Measurements from ENCODE around the gene ATF6B.

ATF6B gene

GRCh38 chr6:32082935-32083334 is 45.1 kb downstream of the ATF6B start:
- Histone ChIP-seq H3K27me3 (ENCODE audit: control insufficient read depth in 1 of 2, insufficient read depth in 2 of 2, low read length in 2 of 2) (peaks cover 0 to 22% of the 10 kb centered on the region in 2 donors), H3K4me1 (ENCODE audit: insufficient read depth, low read length) (peaks cover 24% of the 10 kb centered on the region), H3K4me3 (ENCODE audit: low read depth in 1 of 2, low read length in 2 of 2) (no peak overlapping the region), H3K9me3 (ENCODE audit: low read length) (no peaks in the 10 kb centered on the region), H3K36me3 (ENCODE audit: insufficient read depth, low read length) (peaks cover 22% of the 10 kb centered on the region), H3K27ac (ENCODE audit: low read depth, low read length) (no peak overlapping the region), H3K9ac (ENCODE audit: low read length) (no peak overlapping the region)

GRCh38 chr6:32082478-32082877 is 45.6 kb downstream of the ATF6B start:
- H3K4me1 ChIP-seq (ENCODE audit: insufficient read depth, low read length): peaks cover 25% of the 10 kb centered on the region
- no peaks in the 10 kb centered on the region for H3K9me3 ChIP-seq (ENCODE audit: low read length)
- H3K27me3 ChIP-seq (ENCODE audit: control insufficient read depth in 1 of 2, insufficient read depth in 2 of 2, low read length in 2 of 2): peaks cover 0 to 22% of the 10 kb centered on the region in 2 donors
- H3K4me3 ChIP-seq (ENCODE audit: low read depth in 1 of 2, low read length in 2 of 2): no peak overlapping the region
- no peak overlapping the region for H3K9ac ChIP-seq (ENCODE audit: low read length)
- H3K27ac ChIP-seq (ENCODE audit: low read depth, low read length): no peak overlapping the region
- peaks cover 22% of the 10 kb centered on the region for H3K36me3 ChIP-seq (ENCODE audit: insufficient read depth, low read length)

- no peak overlapping the region for H3K4me3 ChIP-seq (ENCODE audit: low read depth in 1 of 2, low read length in 2 of 2)
- H3K27ac ChIP-seq (ENCODE audit: low read depth, low read length): peak overlapping the region; percentile 9
- H3K9ac ChIP-seq (ENCODE audit: low read length): no peak overlapping the region
- no peaks in the 10 kb centered on the region for H3K9me3 ChIP-seq (ENCODE audit: low read length)
- H3K27me3 ChIP-seq (ENCODE audit: control insufficient read depth in 1 of 2, insufficient read depth in 2 of 2, low read length in 2 of 2): peaks cover 0 to 14% of the 10 kb centered on the region in 2 donors
- peaks cover 22% of the 10 kb centered on the region for H3K36me3 ChIP-seq (ENCODE audit: insufficient read depth, low read length)
- H3K4me1 ChIP-seq (ENCODE audit: insufficient read depth, low read length): peaks cover 27% of the 10 kb centered on the region
Observed at GRCh38 chr6:32081168-32081990, 46.7 kb downstream of the ATF6B start.

- Histone ChIP-seq H3K4me3 (ENCODE audit: low read depth in 1 of 2, low read length in 2 of 2) (no peak overlapping the region), H3K27me3 (ENCODE audit: control insufficient read depth in 1 of 2, insufficient read depth in 2 of 2, low read length in 2 of 2) (no peaks in the 10 kb centered on the region), H3K36me3 (ENCODE audit: insufficient read depth, low read length) (peaks cover 22% of the 10 kb centered on the region), H3K9me3 (ENCODE audit: low read length) (no peaks in the 10 kb centered on the region), H3K27ac (ENCODE audit: low read depth, low read length) (no peak overlapping the region), H3K9ac (ENCODE audit: low read length) (no peak overlapping the region), H3K4me1 (ENCODE audit: insufficient read depth, low read length) (peaks cover 27% of the 10 kb centered on the region)
Observed at GRCh38 chr6:32079566-32080290, 48.3 kb downstream of the ATF6B start.

- no peak overlapping the region for H3K4me3 ChIP-seq (ENCODE audit: low read depth in 1 of 2, low read length in 2 of 2)
- H3K4me1 ChIP-seq (ENCODE audit: insufficient read depth, low read length): peaks cover 10% of the 10 kb centered on the region
- H3K27ac ChIP-seq (ENCODE audit: low read depth, low read length): no peak overlapping the region
- H3K36me3 ChIP-seq (ENCODE audit: insufficient read depth, low read length): peaks cover 14% of the 10 kb centered on the region
- no peaks in the 10 kb centered on the region for H3K27me3 ChIP-seq (ENCODE audit: control insufficient read depth in 1 of 2, insufficient read depth in 2 of 2, low read length in 2 of 2)
- H3K9ac ChIP-seq (ENCODE audit: low read length): no peak overlapping the region
- no peaks in the 10 kb centered on the region for H3K9me3 ChIP-seq (ENCODE audit: low read length)
Observed at GRCh38 chr6:32076321-32076809, 51.7 kb downstream of the ATF6B start.

- Histone ChIP-seq H3K9me3 (ENCODE audit: low read length) (no peaks in the 10 kb centered on the region), H3K27ac (ENCODE audit: low read depth, low read length) (no peak overlapping the region), H3K4me1 (ENCODE audit: insufficient read depth, low read length) (peaks cover 7% of the 10 kb centered on the region), H3K27me3 (ENCODE audit: control insufficient read depth in 1 of 2, insufficient read depth in 2 of 2, low read length in 2 of 2) (no peaks in the 10 kb centered on the region), H3K9ac (ENCODE audit: low read length) (no peak overlapping the region), H3K36me3 (ENCODE audit: insufficient read depth, low read length) (peaks cover 14% of the 10 kb centered on the region), H3K4me3 (ENCODE audit: low read depth in 1 of 2, low read length in 2 of 2) (no peak overlapping the region)
Observed at GRCh38 chr6:32075781-32076180, 52.3 kb downstream of the ATF6B start.

- H3K9ac ChIP-seq (ENCODE audit: low read length): no peak overlapping the region
- H3K4me3 ChIP-seq (ENCODE audit: low read depth in 1 of 2, low read length in 2 of 2): no peak overlapping the region
- H3K27ac ChIP-seq (ENCODE audit: low read depth, low read length): no peak overlapping the region
- no peaks in the 10 kb centered on the region for H3K9me3 ChIP-seq (ENCODE audit: low read length)
- peaks cover 10% of the 10 kb centered on the region for H3K4me1 ChIP-seq (ENCODE audit: insufficient read depth, low read length)
- no peaks in the 10 kb centered on the region for H3K27me3 ChIP-seq (ENCODE audit: control insufficient read depth in 1 of 2, insufficient read depth in 2 of 2, low read length in 2 of 2)
- peaks cover 14% of the 10 kb centered on the region for H3K36me3 ChIP-seq (ENCODE audit: insufficient read depth, low read length)
Observed at GRCh38 chr6:32074996-32075532, 53.0 kb downstream of the ATF6B start.

- Histone ChIP-seq H3K36me3 (ENCODE audit: insufficient read depth, low read length) (peaks cover 9% of the 10 kb centered on the region), H3K9me3 (ENCODE audit: low read length) (no peaks in the 10 kb centered on the region), H3K4me1 (ENCODE audit: insufficient read depth, low read length) (peaks cover 10% of the 10 kb centered on the region), H3K27ac (ENCODE audit: low read depth, low read length) (no peak overlapping the region), H3K9ac (ENCODE audit: low read length) (no peak overlapping the region), H3K4me3 (ENCODE audit: low read depth in 1 of 2, low read length in 2 of 2) (no peak overlapping the region), H3K27me3 (ENCODE audit: control insufficient read depth in 1 of 2, insufficient read depth in 2 of 2, low read length in 2 of 2) (no peaks in the 10 kb centered on the region)
Observed at GRCh38 chr6:32073613-32074012, 54.4 kb downstream of the ATF6B start.

GRCh38 chr6:32073101-32073500 is 54.9 kb downstream of the ATF6B start:
- Histone ChIP-seq H3K9me3 (ENCODE audit: low read length) (no peaks in the 10 kb centered on the region), H3K27me3 (ENCODE audit: control insufficient read depth in 1 of 2, insufficient read depth in 2 of 2, low read length in 2 of 2) (no peaks in the 10 kb centered on the region), H3K4me1 (ENCODE audit: insufficient read depth, low read length) (peaks cover 10% of the 10 kb centered on the region), H3K36me3 (ENCODE audit: insufficient read depth, low read length) (peaks cover 13% of the 10 kb centered on the region), H3K27ac (ENCODE audit: low read depth, low read length) (no peak overlapping the region), H3K4me3 (ENCODE audit: low read depth in 1 of 2, low read length in 2 of 2) (no peak overlapping the region), H3K9ac (ENCODE audit: low read length) (no peak overlapping the region)

- Histone ChIP-seq H3K9ac (ENCODE audit: low read length) (no peak overlapping the region), H3K27ac (ENCODE audit: low read depth, low read length) (no peak overlapping the region), H3K4me1 (ENCODE audit: insufficient read depth, low read length) (peaks cover 7% of the 10 kb centered on the region), H3K9me3 (ENCODE audit: low read length) (no peaks in the 10 kb centered on the region), H3K27me3 (ENCODE audit: control insufficient read depth in 1 of 2, insufficient read depth in 2 of 2, low read length in 2 of 2) (no peaks in the 10 kb centered on the region), H3K4me3 (ENCODE audit: low read depth in 1 of 2, low read length in 2 of 2) (no peak overlapping the region), H3K36me3 (ENCODE audit: insufficient read depth, low read length) (peaks cover 13% of the 10 kb centered on the region)
Observed at GRCh38 chr6:32070814-32071543, 57.1 kb downstream of the ATF6B start.

Data from muscle layer of colon (tissue), 2 donors.